GM18868 (cell line): ENCODE data around the gene MYOCD.
A peak's percentile ranks its signal among the peaks of the same experiment; 100 is the strongest.

Source experiments
- ATAC-seq: cut with Tn5 transposase; IDR thresholded peaks from one replicate; pipeline ENCODE4 v1.9.1; 2021; ENCODE audit warnings: mild to moderate bottlenecking, moderate library complexity; ENCODE audit not compliant: unreplicated experiment

Gene MYOCD

DNA sequence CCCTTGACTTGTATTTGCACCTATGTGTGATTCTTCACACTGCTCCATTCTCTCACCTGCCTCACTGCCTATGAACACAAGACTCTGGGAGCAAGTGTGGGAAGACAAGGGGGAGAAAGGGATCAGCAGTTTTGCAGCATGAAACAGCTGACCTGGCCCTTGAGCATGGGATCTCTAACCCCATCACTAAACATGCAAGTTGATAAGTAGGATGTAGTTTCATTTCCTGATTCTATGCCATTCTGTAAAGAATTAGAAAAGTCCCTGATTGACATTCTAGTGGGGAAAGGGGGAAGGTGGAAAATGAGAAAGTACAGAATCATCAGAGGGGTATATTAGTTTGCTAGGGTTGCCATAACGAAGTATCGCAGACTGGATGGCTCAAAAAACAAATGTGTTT lies 25.3 kb upstream of the MYOCD start:
- ATAC-seq: no peak

DNA sequence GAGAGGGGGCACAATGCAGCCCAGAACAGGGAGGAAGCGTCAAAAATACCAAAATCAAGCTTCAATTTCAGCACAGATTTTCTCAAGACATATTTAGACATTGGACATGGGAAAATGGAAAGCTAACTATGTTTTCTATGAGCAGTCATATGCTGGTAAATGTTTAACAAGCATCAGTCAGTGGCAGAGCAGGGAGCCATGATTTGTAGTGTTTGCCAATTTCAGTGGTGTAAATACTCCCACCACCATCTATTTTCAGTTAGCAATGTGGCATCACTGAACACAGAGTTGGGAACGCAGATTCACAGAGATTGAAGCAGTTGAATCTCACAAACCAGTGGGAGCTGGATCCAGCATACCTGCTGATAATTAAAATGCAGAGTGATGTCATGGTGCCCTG lies 24.6 kb upstream of the MYOCD start:
- no peak for ATAC-seq

DNA sequence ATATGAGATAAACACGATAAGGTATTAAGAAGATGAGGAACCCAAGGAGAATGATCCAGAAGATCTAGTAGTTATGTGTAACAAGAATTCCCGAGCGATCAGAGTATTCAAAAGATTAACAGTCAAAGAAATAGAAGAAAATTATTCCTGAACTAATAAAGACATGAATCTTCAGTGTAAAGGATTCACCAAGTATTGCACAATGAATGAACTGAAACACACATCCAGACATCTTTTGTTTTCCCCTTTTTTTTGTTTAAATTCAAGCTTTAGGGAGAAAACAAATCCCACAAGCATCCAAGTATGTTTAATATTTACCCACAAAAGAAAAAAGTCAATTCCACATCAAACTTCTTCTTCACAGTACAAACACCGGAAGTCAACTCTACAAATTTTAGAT lies 23.7 kb upstream of the MYOCD start:
- no peak for ATAC-seq

GRCh38 chr17:12643822-12644221 lies 21.9 kb upstream of the MYOCD start:
- no peak for ATAC-seq

GRCh38 chr17:12644623-12645022 lies 21.1 kb upstream of the MYOCD start:
- no peak for ATAC-seq

- no peak for ATAC-seq
Measured at GRCh38 chr17:12646761-12647422, 18.8 kb upstream of the MYOCD start.

DNA sequence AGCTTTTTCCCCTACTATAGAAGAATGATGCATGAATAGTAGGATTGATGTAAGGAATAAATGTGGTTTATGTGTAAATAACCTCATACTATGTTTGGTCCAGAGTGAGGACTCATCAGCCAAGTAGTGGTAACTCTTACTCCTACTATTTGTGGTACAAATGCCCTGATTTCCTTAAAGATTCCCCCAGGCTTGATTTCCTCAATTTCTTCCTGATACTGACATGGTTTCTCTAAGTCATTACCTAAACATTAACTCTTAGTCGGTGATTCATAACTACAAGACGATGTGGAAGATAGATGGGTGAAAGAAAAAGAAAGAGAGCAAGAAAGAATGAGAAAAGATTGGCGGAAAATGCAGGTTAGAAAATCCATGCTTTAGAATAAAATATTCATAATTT lies 17.2 kb upstream of the MYOCD start:
- no peak for ATAC-seq

DNA sequence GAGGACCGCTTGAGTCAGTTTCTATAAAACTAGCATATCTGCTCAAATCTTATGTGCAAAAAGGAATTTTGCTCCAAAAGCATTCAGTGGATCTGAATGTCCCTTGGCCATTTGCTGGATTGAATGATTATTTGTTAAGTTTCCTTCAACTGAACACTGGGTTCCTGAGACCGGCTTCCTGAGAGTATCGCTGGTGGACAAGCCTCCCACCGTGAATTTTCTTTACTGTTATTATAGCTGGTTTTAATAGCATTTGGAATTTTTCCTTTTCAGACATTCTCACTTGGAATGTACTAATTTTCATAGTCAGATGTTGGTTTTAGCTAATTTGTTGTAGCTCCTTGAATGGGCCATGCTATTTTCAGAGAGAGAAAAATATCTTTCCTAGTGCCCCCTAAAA lies 9.8 kb upstream of the MYOCD start:
- no peak for ATAC-seq

GRCh38 chr17:12656354-12656753 lies 9.3 kb upstream of the MYOCD start:
- no peak for ATAC-seq

- ATAC-seq: no peak
Measured at GRCh38 chr17:12659500-12659899, 6.2 kb upstream of the MYOCD start.

DNA sequence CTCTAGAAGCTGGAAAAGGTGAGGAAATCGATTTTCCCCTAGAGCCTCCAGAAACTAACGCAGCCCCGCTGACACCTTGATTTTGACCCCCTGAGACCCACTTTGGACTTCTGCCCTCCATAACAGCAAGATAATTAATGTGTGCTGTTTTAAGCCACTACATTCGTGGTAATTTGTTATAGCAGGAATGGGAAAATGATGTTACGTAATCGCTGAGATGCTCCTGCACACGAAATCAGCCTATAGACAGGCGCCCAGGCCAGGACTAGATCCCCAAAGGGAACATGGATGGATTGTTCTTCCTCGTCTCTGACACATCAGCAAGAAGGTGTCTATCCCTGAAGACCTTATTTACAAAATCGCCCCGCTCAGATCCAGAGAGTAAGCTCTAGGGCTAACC lies 1.4 kb upstream of the MYOCD start:
- ATAC-seq: no peak

- no peak for ATAC-seq
Measured at GRCh38 chr17:12664894-12665262, 812 bp upstream of the MYOCD start.

DNA sequence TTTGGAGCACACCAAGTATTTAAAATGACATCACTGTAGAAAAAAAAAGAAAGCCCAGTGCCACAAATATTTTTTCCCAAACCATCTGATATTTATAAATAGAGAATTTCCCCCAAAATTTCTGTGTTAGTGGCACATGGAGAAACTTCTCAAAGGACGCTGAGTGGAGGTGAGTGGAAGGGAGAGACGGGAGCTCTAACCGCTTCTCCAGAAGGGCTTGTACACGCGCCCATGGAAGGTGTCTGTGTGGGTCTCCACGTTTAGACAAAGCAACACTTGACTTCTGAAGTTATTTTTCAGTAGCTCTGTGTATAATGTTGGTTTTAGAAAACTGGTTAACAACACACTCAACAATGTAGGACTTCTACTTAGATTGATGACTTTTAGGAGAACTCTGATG lies 1.0 kb downstream of the MYOCD start:
- ATAC-seq: no peak

- ATAC-seq: peak; percentile 58
Measured at GRCh38 chr17:12667299-12667958, 1.7 kb downstream of the MYOCD start.

- no peak for ATAC-seq
Measured at GRCh38 chr17:12671906-12672305, 6.2 kb downstream of the MYOCD start.

GRCh38 chr17:12672947-12673346 lies 7.3 kb downstream of the MYOCD start:
- no peak for ATAC-seq

GRCh38 chr17:12673788-12674187 lies 8.1 kb downstream of the MYOCD start:
- no peak for ATAC-seq

DNA sequence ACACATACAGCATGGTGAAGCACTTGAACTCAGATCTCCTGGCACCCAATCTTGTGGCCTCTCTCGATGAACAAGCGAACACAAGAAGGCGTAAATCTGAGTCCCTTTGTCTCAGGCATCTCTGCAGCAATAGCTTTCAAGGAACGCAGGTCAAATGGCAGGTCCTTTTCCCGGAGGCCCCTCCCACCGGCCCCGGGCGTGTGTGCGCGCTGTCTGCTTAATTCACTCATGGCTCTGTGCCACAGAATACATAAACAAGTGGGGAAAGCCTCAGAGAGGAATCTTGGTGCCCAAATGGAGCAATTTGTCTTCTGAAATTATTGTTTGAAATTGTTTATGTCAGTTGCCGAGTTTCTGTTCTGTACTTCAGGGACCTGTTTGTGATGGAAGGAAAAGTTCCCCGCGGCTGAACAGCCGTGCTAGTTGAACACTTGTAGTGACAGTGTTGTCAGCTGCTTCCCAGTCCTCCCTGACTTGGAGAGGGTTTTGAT lies 14.8 kb downstream of the MYOCD start:
- ATAC-seq: no peak

- no peak for ATAC-seq
Measured at GRCh38 chr17:12680993-12681392, 15.3 kb downstream of the MYOCD start.

- ATAC-seq: no peak
Measured at GRCh38 chr17:12683299-12683698, 17.6 kb downstream of the MYOCD start.

GRCh38 chr17:12686486-12686885 lies 20.8 kb downstream of the MYOCD start:
- ATAC-seq: no peak

- no peak for ATAC-seq
Measured at GRCh38 chr17:12688382-12688781, 22.7 kb downstream of the MYOCD start.

DNA sequence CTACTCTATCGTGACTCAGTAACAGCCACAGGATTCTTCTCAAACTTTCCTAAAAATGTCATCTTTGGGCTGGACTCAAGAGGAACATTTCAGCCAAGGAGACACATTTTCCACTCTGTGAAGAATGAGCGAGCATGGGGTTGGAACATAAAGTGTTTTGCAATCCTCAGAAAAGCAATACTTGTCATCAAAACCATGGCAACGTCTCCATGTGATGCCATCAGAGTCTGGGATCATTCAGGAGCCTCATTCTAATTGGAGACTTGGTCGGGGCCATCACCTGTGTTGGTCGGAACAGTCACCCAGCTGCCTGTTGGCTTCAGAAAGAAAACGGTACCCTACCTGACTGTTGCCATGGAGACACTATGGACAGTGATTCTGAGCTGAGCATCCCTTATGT lies 25.5 kb downstream of the MYOCD start:
- no peak for ATAC-seq
